HG03460 (cell line): Measurements from ENCODE around the gene CRYGS.

ENCODE experiments used
- ATAC-seq: cut with Tn5 transposase; IDR thresholded peaks from one replicate; pipeline ENCODE4 v1.9.1; 2021; ENCODE audit not compliant: unreplicated experiment

The CRYGS gene

DNA sequence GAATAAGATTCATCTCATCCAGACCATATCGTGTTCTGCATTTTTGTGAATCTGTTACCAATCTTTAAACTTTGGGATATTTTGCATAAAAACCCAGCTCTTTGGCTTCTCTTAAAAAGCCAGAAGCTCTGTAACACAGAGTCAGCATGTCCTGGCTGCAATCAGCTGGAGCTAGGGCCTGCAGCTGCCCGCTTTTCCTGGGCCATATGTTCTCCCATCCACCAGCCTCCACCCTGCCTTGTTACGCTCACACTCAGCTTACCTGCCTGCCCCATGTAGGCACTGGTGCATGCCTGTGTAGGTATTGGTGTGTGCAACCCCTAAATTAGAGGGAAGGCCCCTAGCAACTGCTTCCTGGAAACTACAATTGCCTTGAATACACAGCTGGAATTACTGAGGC lies 48.2 kb downstream of the CRYGS start:
- ATAC-seq: no peak

DNA sequence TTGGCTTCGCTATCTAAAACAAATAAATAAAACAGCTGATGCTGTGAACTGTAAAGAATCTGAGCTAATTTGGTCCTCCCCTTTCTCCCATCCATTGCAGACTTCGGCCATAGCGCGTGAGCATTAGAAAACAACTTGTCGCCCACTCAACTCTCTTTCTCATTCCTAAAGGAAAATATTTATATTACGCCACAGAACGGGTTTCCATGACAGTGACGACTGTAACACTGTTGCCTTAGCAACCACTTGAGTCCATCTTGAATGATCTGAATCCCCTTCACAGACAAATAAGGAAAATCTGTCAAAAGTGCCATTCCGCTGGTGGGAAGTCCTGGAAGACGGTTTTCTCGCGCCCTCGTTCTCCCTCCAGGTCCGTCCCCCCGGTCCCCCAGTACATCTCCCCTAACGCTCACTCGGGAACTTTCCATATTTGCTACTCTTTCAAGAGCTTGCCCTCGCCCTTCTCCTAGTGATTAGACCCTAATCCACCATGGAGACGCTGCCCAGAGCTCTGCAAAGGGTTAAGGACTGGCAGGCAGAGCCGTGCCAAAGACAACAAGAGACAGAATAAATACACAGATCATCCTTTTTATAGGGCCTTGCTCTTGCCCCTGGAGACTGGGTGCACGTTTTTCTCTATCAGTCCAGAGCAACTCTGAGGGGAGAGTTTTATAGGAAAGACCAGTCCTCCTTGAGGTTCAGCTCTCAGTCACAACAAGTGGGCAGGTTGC lies 50.5 kb downstream of the CRYGS start:
- ATAC-seq: no peak

DNA sequence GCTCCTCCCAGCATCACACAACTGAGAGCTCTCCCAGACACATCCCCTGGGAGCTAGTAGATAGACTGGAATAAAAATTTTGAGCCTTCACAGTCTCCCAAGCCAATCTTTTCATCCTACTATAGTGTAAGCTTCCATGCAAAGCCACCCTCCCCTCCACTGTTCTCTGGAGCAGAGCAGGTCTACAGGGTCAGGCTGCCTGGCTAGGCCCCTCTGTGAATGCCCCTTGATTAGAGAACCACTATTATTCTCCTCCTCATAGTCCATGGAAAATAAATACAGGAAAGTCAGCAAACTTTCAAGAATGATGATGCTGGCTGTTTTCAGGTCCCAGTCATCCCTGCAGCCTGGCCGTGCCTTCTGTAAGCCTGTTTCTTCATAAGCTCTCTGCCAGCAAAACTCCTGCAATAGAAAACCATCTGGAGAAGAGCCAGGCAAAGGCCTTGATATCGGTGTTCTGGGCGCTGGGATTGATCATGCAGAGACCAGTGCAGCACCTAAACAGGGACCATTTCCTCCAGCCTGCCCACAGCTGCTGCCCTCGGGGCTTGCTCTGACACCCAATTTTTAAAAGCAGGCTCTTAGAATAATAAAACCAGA lies 51.7 kb downstream of the CRYGS start:
- no peak for ATAC-seq

DNA sequence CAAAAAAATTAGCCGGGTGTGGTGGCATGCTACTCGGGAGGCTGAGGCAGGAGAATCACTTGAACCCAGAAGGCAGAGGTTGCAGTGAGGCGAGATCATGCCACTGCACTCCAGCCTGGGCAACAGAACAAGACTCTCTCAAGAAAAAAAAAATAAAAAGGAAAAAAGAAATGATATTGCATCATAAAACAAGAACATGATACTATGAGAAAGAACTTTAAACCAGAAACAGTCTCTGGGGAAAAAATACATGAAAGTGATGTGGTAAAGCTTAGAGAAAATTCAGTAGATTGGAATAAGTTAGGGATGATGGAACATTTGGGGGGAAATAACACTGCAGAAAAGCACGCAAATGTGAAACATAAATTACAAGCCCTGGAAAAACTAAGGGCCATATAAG lies 54.7 kb downstream of the CRYGS start:
- ATAC-seq: no peak
